HG03196 (cell line): Measurements from ENCODE around the gene PGAP2.
"Not testable (repeated sequence)": the region's sequence is repeated elsewhere in the genome, so short reads cannot be mapped to it uniquely, and the experiment has no call there.

ENCODE experiments used
- ATAC-seq: cut with Tn5 transposase; IDR thresholded peaks from one replicate; pipeline ENCODE4 v1.9.1; 2021; ENCODE audit not compliant: unreplicated experiment

PGAP2 gene

DNA sequence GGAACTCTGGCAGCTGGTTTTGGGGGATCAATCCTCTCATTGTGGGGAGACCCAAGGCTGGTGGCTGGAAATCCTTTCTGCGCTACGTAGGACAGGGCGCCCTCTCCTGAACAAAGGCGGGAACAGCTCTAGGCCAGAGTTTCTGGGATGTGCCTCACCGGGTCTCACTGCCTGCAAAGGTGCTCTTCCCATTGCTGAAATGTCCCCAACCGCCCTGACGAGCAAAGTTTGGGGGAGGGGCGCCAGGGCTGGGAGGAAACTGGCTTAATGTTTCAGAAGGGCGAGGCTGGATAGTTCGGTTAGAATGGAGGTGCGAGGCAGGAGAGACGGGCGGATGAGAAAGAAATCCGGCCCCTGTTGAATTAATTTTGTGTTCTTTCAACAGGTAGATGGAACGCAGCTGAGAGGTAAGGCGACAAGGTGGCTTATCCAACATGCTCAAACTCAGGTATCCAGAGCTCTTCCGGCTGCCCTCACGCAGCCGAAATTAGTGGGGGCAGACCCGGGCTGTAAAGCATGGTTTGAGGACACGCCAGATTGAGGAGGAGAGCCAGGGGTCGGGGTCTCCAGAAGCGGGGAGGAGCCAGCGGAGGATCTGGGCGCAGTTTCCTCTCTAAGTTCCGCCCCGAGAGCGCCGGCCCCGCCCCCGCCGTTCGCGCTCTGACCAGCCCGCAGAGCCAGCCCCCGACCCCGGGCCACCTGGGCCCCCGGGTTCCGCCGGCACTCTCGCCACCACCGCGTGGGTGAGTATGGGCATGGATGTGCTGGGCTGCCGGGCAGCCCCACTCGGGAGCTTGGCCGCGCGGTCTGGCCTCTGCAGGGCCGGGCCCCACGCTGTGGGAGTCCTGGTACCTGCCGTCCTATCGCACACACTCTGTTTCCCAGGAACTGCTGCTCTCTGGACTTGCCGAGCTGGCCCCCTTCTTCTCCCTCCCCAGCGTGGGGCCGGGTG lies at the start of gene PGAP2:
Gene PGAP2, plus strand, starts transcription at position 652 of the 952 bp plus-strand sequence. CDS start 2,700 bp downstream, outside the sequence.
- peak; percentile 51 for ATAC-seq

DNA sequence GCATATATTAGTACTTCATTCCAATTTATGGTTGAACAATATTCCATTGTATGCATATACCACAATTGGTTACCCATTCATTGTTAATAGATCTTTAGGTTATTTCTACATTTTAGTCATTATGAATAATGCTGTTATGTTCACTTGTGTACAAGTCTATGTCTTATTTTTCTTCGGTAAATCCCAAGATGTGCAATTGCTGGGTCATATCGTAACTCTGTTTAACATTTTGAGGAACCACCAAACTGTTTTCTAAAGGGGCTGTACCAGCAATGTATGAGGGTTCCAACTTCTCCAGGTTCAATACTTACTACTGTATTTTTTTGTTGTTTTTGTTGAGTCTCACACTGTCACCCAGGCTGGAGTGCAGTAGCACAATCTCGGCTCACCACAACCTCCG lies 44.1 kb upstream of the PGAP2 start:
- no peak for ATAC-seq

- not testable (repeated sequence) for ATAC-seq
Observed at GRCh38 chr11:3766836-3767235, 41.5 kb upstream of the PGAP2 start.

DNA sequence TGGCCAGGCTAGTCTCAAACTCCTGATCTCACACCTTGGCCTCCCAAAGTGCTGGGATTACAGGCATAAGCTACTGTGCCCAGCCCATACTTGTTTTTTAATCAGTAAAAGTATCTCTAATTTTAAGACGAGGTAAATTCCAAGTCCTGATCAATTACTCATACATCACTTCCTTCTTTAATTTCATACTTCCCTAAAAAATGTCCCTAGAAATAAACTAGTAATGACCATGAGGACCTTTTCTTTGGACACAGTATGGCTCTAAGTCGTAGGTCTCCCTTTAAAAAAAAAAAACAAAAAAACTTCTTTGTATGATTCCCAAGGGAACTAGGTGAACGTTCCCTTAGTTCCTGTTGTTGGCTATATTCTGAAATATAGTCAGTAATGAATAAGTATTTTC lies 40.8 kb upstream of the PGAP2 start:
- no peak for ATAC-seq

- ATAC-seq, result no peak
Observed at GRCh38 chr11:3773180-3773579, 35.2 kb upstream of the PGAP2 start.

DNA sequence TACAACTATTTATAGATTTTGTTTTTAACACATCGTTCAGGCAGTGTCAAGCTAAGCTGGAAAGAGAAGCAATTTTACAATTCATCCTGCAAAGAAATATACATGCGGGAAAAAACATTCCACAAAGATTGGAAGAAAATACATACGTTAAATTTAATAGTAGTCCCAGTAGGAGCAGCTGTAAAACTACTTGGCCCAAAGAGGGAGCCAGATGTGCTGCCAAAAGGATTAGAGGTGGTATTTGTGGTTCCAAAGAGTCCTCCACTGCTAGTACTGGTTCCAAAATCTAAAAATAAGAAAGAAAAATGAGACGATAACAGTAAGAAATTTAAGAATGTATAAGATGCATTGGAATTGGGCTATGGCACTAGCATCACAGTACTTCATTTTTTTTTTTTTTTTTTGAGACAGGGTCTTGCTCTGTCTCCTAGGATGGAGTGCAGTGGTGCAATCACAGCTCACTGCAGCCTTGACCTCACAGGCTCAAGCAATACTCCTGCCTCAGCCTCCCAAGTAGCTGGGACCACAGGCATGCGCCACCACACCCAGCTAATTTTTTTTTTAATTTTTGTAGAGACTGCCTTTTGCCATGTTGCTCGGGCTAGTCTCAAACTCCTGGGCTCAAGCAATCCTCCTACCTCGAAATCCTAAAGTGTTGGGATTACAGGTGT lies 32.5 kb upstream of the PGAP2 start:
- no peak for ATAC-seq

DNA sequence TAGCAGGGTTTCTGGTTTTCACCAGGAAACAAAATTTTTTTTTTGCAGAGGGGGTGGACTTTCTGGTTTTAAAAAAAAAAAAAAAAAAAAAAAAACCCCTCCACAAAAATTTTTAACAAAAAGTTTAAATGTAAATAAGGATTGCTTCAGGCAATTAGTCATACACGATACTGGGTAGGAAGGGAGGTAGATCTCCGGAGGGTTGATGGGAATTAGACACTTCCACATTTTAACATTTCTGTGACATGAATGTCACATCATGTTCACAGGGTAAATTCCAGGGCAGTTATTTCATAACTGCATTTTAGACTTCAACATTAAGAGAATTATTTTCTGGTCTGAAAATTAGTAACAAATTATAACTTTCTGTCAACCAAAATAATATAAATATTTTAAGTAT lies 26.9 kb upstream of the PGAP2 start:
- no peak for ATAC-seq

GRCh38 chr11:3782963-3783362 lies 25.4 kb upstream of the PGAP2 start:
- ATAC-seq, result no peak

DNA sequence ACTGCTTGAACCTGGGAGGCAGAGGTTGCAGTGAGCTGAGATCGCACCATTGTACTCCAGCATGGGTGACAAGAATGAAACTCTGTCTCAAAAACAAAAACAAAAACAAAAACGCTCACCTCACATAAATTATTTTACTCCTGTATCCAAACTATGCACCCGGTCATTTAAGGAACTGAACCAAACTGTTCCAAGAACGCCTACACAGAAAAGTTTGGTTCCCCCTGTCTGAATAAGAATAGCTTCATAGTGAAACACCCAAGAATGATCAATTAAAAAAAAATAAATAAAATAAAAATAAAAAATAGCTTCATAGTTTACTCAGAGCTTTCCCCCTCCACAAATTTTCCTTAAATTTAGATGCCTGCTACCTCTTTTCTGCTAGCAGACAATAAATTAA lies 24.7 kb upstream of the PGAP2 start:
- ATAC-seq, result no peak

DNA sequence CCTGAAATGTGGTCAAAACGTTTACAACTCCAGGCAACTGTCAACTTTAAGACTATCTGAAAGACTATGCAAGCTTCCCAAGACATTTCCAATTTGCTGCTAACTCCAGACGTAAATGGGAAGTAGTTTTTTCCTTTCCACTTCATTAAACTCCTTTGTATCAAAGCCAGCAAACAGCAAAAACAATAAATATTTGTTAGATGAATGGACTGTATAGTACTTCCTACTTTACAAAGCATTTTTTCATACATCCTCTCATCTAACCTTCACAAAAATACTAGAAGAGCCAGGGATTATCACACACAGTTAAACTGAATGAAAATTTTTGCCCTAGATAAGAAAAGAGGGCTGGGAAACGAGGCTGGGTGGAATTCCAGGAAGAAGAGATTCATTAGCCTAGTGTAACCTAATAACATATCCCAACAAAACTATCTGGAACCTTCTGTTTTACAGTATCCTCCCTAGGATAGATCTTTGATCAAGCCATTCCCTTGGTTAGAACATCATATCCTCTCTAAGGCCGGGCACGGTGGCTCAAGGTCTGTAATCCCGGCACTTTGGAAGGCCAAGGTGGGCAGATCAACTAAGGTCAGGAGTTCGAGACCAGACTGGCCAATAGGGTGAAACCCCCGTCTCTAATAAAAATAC lies 21.5 kb upstream of the PGAP2 start:
- no peak for ATAC-seq

DNA sequence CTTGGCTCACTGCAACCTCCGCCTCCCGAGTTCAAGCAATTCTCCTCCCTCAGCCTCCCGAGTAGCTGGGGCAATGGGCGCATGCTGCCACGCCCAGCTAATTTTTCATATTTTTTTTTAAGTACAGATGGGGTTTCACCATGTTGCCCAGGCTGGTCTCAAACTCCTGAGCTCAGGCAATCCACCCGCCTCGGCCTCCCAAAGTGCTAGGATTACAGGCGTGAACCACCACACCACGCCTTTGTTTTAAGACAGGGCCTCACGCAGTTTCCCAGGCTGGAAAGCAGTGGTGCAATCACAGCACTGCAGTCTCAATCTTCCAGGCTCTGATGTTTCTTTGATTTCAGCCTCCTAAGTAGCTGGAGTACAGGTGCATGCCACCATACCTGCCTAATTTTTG lies 14.0 kb upstream of the PGAP2 start:
- not testable (repeated sequence) for ATAC-seq

DNA sequence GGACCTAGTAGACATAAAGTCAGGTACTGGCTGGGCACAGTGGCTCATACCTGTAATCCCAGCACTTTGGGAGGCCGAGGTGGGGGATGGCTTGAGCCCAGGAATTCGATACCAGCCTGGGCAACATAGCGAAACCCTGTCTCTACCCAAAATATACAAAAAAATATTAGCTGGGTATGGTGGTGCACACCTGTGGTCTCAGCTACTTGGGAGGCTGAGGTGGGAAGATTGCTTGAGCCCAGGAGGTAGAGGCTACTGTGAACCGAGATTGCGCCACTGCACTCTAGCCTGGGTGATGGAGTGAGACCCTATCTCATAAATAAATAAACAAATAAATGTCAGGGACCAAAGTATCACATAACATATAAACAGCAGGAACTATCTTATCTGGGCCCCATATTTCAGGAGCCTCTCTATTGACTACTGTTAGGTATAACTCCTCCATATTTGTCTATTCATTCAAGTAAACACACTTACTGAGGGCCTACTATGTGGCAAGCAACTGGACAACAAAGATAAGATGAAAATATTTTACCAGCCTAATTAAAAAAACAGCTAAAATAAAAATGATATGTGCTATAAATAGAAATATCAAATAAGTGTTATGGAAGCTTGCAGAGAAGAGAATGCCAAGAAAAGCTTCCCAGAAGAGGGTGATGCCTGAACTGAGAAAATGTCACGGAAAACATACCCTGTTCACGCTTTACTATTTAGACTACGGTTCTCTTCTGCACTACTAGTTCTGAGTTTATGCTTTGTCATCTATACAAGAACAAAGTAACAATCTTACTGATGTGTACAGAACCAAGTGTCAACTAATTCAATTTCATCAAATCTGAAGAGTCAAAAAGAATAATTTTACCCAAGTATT lies 13.0 kb upstream of the PGAP2 start:
- ATAC-seq, result no peak

- ATAC-seq, result no peak
Observed at GRCh38 chr11:3796002-3796311, 12.4 kb upstream of the PGAP2 start.

DNA sequence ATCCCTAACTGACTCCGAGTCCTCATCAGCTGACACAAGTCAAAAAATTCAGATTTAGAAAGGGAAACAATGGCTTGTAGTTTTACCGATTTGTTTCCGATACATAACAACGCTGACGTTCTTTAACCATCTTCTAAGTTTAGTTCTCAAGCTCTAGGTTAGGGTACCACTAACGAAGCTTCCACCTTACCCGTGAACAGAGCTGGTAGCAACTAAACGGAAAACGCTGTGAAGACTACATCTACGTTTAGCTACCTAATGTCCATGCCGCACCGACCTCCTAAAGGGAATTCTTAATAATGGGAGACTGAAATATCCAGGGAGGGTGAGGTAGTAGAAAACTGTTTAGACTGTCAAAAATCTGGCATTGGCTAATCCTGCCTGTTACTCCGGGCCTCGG lies 12.0 kb upstream of the PGAP2 start:
- no peak for ATAC-seq

- ATAC-seq, result peak; percentile 20
Observed at GRCh38 chr11:3796801-3797328, 11.5 kb upstream of the PGAP2 start.

- ATAC-seq, result peak; percentile 94
Observed at GRCh38 chr11:3797329-3798090, 10.8 kb upstream of the PGAP2 start, which contains the start of gene NUP98. Gene NUP98, minus strand, starts transcription at chr11:3797554. Its CDS starts 15,437 bp downstream, at chr11:3782117.

- no peak for ATAC-seq
Observed at GRCh38 chr11:3799143-3799542, 9.2 kb upstream of the PGAP2 start.

- no peak for ATAC-seq
Observed at GRCh38 chr11:3799873-3800272, 8.5 kb upstream of the PGAP2 start.

DNA sequence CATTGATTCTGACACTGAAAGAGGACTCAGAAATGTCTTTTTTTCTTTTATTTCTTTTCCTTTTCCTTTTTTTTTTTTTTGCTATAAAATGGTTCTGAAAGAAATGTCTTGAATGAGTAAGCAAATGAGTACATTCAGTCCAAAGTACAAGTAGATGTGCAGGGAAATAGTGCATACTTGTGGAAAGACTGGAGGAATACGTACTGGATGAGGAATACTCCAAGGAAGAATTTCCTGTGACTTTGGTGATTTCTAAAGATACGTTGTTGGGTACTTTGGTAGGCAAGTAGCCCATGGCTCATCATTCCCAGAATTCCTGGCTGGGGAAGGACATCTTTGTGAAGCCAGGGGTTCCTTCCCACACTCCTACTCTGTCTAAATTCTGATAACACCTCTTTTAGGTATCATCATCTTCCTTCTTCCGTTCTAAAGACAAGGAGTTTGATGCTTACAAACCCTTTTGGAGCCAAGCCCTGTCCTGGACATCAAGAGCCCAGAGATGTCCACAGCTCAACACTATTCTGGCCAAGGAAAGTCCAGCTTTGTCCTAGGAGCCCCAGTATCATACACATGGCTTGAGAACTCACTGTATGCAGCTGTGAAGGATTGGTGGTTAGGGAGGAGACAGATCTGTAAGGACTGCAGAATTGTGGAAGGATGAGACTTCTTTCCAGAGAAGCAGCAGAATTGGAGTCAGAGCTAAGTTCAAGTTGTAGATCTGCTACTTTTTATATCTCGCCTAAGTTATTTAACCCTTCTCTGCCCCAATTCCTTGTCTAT lies 6.2 kb upstream of the PGAP2 start:
- no peak for ATAC-seq
